HG02973 (cell line): Measurements from ENCODE around the gene SPOCK1.

Source experiments
- ATAC-seq: cut with Tn5 transposase; IDR thresholded peaks from one replicate; pipeline ENCODE4 v1.9.1; 2021; ENCODE audit warnings: moderate library complexity; ENCODE audit not compliant: unreplicated experiment

SPOCK1 gene

DNA sequence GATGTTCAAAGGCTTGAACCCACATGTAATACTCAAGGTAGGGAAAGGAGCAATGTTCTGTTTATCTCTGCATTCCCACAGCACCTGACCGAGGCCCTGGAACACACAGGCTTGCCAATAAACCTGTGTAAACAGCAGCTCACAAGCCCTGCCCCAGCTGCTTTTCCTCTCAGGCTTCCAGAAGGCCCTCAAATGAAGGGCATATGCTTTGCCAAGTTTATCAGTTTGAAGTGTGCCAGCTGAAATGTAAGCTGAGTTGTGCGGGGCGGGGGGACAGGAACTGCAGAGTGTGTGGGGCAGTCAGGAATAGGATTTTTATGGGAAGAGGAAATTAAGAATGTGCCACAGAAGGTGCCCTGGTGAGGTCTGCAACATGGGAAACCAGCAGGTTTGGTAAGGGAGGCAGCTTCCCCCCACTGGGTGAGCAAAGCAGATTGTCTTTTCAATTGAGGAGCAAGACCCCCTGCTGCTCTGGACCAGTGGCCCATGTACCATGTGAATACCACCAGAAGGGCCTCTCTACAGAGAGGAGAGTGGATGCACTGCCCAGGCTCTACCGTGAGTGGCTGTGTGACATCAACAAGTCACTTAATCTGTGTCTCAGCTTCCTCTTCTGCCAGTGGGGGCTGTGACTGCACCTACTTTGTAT lies 194.8 kb downstream of the SPOCK1 start:
- ATAC-seq = no peak

DNA sequence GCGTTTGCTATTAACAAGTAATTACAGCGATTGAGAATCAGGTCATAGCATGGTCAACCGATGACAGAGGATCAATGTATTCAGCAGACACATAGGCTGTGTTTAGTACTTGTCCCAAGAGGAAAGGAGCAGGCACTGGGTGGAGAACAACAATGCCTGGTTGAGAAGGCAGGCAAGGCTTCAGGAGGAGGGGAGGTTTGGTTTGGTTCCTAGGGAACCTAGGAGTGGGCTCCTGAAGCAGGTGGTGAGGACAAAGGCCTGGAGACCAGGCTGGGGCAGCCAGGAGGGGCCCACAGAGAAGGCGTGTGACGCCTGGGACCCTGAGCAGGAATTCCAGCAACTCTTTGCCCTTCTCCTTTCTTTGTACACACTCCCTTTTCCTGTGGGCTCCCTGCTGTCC lies 195.6 kb downstream of the SPOCK1 start:
- no peak for ATAC-seq

DNA sequence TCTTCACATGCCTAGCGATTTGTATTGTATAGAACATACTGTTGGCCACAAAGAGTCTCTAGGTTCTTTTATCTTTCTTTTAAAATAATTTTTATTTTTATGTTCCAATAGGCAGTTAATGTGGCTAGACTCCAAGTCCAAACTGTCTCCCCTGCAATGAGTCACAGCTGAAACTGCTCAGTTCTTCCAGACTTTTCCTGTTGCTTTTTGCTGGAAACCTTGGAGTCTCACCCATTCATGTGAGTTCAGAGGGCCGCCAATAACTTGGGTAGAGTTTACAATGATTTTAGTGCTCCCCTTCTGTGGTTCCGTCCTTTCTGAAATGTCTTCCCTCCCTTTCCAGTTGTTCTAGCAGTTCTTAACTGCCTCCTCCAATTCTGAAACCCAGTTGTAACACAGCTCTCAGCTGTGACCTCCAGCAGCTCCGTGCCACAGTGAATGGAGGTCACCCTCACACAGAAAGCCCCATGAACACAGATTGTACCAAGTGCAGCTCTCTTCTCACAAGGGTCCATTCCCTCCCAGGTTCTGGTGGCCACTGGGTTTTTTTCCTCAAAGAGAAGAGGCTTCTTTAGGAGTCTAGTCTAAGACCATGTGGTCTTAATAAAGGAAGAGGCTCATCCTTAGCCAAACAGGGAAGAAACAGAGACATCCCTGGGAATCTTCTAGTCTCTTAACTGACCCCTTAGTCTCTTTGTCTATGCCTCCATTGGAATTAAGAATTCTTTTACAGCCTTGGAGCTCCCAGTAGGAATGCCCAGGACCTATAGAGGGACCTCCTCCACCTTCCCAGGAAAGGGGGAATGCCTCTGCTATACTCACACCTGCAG lies 198.5 kb downstream of the SPOCK1 start:
- ATAC-seq = no peak

DNA sequence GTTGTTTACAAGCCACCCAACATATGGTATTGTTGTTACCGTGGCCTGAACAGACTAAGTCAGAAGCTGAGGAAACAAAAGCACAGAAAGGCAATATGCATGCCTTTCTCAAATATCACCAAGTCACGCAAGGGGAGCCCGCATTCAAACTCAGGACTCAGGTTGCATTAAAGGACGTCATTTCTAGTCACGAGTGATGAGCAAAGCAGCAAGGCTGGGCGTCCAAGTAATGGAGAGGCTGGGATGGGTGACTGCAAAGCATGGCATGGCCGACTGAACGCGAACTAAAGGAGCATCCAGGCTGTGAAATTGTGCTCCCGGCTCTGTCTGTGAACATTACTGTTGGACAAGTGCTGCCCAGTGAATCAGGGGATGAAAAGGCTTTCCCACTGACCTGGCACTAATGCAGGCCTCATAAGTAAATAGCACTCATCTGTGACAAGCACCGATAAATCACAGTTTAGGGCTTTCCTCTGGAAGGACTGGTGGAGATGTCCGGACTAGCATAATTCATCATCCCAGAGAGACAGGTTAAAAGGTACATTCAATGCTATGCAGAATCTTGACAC lies 202.8 kb downstream of the SPOCK1 start:
- no peak for ATAC-seq

DNA sequence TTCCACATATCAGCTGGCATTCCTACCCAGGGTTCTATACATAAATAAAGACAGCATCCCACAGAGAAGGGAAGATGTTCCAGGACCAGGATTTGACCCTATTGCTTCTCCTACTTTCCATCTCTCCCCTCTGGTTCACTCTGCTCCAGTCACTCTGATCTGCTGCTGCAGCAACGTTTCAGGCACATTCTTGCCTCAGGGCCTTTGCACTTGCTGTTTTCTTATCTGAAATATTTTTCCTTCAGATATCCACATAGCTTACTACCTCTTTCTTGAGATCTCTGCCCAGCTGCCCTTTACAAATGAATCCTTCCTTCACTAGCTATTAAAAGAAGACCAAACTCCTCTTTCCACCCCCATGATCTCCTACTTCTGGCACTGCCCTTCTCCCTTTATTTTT lies 204.5 kb downstream of the SPOCK1 start:
- no peak for ATAC-seq

DNA sequence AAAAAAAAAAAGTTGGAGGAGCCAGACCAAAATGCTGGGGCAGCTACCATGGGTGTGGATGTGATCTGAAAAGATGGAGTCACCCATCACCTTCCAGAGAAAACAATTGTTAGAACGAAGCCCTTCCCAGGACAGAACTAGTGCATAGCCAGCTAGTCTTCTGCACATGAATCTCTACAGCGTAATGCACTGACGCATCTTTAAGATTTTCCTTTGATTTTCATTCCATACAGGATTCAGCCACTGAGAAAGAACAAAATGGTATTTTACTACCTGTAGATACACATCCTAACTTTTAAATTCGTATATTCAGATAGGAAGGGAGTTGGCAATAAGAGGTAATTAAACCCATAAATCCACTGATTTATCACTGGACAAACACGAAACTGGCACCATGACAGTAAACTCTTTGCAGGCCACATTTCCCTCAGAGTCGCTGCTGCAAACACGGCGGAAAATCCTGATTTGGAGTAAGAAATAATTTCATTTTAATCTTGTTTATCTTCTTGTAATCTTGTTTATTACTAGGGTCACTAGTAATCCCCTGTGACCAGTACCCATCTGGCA lies 206.6 kb downstream of the SPOCK1 start:
- ATAC-seq = no peak

DNA sequence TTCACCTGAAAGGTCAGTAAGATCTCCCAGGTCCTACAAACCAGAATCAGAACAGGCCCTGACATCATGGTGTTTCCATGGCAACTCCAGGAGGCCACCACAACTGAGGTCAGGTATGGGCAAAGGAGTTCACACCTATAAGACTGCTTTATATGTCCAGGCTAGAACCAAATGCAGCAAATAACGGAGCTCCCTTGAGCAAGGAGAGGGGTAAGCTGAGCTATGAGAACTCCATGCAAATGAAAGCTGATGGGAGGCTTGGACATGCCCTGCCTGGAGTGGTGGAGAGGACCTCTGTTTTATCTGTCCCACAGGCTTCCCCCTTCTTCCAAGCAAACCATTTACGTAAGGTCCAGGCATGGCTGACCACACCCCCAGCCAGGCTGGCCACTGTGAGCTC lies 207.7 kb downstream of the SPOCK1 start:
- ATAC-seq = no peak

DNA sequence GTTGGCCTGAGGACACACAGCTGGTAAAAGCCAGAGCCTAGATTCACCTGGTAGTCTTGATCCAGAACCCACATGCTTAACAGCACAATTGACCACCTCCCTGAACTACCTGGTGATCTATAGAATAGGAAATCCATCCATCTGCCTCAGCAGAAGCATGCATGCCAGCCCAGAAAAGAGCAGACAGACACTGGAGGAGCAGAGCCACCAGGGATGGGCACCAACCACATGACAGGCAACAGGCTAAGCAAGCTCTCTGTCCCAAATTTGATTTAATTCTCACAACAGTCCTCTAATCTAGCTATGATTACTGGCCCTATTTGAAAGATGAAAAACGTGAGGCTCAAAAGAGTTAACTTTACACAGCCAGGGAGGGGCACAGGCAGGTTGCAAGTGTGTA lies 208.1 kb downstream of the SPOCK1 start:
- ATAC-seq = no peak

DNA sequence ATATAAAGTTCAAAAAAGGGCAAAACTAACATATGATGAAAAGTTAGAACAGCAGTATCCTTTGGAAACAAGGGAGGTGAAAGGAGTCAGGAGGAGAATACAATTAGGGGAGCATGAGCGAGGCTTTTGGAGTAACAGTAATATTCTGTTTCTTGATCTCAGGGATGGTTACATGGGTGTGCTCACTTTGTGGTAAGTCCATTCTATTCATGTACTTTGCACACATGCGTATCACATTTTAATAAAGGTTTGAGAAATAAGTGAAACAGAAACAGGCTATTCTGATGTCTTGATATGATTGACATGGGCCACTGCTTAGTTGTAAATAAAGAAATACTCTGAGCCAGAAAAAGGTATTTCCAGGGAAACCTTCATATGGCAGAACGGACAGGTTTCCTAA lies 208.8 kb downstream of the SPOCK1 start:
- ATAC-seq = no peak

DNA sequence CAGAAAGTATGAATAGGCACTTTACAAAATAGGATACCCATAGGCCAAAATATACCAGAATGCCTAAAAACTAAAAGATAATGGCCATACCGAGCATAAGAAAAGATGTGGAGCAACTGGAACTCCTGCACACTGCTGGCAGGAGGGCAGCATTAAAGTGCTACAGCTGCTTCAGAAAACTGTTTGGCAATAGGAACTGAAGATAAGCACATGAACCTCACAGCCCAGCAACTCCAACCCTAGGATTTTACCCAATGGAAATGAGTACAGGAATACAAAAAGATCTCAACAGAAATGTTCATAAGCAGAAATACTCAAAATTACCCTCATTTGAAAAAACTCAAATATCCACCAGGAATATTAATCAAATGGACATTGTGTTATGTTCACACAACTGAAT lies 209.3 kb downstream of the SPOCK1 start:
- ATAC-seq = no peak

DNA sequence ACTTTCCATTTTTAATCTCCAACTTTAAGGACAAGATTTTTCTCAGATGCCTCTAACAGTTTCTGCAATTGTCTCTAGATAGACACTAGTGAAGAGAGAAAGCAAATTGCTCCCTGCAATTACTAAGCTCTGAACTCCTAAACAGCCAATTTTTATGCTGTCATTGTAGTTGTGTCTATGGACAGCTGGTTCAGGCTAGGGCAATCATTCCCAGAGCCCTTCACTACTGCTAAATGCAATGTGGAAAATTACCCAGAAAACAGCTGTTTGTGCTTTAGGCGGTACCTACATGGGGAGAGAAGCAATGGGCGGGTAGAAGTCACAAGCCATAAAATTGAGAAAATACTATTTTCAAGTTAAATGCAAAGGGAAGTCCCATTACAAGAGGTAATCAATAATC lies 211.6 kb downstream of the SPOCK1 start:
- ATAC-seq = no peak

DNA sequence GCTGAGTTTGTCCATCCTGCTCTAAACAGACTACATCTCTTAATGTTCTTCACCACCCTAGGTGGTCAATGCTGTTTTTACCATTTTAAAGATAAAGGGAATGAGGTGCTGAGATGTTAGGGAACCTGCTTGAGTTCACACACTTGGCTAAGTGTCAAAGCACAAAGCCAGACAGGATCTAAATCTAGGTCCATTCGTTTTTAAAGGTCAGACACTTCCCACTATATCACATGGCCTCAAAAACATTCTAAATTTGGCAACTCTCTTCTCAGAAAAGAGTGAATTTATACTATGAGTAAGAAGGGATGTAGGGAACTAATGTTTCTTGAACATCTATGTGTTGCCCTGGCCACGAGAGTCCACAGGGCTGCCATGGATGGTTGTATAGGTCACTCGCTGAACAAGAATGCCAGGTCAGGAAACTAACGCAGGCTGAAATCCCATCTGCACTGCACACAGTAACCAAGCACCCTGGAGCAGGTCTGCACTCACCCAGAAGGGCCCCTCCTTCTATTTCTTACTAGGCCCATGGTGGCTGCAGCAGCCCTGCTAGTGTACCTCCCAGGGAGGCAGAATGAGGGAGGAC lies 213.0 kb downstream of the SPOCK1 start:
- ATAC-seq = no peak

DNA sequence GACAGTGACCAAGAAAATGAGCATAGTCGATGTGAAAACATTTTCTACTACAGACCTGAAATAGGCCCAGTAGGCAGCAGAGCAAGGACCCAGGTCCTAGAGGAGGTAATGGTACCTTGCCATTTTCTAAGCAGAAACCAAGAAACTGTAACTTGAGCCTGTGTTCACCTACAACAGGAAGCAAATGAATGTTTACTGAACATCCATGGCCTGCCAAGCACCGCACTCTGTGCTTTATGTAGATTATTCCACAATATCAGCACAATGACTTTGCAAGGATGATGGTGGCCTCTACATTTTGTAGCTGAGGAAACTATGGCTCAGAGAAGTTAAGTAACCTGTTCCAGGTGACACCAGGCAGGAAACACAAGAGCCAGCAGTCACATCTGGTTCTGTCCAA lies 215.3 kb downstream of the SPOCK1 start:
- no peak for ATAC-seq

DNA sequence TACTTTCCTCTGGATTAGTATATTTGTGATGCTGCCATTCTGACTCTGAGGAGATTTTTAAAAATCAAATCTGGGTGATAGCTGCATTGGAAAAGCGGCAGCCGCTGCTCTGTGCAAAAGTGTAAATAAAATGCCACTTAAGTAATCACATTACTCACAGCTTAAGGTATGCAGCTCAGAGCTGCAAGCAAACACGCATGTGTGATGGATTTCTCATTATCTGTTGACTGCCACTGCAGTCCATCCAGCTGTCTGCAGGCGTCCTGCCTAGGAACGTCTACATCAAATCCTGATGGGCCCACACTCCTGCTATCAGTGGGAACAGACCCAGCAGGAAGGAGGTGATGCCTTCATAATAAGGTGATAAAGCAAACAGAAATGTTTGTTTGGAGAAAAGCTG lies 216.9 kb downstream of the SPOCK1 start:
- ATAC-seq = no peak

DNA sequence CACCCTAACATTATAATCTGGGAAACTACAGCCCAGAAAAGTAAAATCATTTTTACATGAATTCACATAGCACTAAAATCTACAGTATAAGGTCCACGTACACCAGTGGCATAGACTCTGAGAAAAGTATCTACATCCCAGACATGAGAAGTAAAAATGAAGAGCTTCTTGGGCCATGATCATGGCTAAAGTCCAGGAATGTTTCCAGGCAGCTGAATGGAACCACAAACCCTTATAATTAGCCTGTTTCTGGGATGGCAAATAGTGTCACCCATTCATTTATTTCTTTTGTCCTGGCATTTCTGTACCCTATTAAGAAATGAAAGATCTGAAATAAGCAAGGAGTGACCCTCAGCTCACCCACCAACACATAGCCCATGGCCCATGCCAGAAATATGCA lies 217.9 kb downstream of the SPOCK1 start:
- no peak for ATAC-seq

DNA sequence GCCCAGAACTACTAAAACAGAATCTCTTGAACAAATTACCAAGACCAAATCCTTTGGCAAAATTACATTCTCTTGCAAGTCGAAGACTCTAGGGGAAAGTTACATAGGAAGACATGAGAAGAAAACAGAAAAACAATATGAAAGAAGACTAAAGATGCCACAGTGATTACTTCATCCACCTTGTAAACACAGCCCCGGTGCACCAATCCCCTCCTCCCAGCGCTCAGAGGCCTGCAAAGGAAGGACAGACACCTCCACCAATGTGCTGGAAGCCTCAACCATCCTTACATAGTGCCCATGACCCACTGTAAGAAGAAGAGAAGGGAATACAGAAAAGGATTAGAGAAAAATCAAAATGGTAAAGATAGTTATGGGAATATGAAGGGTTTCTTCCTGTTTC lies 218.5 kb downstream of the SPOCK1 start:
- ATAC-seq = no peak

DNA sequence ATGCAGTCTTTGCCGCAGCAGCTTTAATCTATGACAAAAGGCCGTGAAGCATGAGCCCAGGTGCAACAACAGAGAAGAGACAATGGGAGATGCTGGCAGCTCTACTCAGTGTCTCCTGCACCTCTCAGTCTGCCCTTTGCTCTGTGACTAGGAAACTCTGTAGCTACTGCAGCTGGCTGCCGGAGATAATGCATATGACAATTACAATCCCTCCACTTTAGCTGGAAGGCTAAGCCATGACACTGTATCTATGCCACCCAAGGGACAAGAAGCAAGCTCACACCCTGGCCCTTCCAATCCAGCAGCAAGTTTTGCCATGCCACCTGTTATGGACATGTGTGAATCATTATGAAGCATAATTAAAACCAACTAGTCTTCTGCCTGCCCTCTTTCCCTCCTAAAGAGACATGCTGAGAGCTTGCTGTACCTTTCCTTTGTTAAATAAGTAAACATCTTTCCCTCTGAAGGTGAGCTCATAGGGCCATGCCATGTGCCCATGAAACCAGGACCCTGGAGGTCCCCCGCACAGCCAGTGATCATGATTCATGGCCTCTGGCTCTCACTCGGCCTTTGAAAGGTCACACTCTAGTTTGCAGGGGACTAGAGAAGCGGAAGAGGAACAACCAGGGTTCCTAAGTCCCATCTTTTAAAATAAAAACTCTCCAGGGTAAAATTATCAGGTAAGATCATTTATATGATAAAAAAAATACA lies 219.4 kb downstream of the SPOCK1 start:
- ATAC-seq = no peak

DNA sequence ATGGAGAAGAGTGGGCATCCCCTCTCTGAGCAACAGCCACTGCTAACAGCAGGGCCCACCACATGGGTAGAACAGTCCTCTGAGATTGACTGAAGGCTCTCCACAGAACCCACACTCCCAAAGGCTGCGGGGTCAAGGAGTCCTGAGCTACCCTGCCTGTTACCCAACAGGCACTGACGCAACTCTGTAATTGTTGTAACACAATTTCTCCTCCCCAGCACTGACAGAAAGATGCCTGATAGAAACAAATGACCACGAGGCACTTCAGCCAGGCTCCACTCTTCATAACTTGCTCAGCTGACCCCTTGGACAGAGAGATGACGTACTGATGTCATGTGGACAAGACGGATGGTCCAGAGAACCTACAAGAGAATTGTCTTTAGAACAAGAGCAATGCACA lies 220.7 kb downstream of the SPOCK1 start:
- no peak for ATAC-seq

DNA sequence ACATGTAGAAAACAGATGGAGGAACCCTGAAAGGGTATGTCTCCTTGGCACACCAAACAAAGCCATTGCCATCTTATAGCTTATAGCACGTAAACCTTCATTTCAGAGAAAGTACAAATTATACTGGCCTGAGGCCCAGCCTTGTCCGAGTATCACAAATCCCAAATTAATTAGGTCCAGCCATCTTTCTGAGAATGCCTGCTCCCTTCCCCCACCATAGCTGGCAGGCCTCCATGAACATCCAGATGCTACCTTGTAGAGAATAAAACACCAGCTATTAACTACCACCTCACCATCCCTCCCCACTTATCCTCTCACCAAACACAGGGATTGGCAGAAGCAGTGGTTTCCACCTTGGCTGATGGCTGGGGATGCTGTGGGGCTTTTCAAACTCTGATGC lies 224.0 kb downstream of the SPOCK1 start:
- no peak for ATAC-seq

DNA sequence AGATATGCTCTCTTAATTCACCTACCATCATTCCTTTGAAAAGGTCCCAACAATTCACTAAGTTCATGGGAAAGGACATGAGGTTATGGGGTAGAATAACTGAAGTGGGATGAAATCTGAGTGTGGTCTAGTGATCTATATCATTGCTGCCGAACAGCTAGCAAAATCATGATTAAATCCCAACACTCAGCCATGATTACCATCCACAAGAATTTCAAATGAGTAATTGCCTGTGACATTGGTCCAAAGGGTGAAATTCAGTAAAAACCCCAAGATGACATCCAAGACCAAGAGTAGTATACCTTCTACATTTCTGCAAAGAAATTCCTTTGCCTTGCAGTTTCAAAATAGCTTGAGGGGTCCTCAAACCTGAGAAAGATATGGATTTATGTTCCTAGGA lies 225.6 kb downstream of the SPOCK1 start:
- ATAC-seq = no peak

DNA sequence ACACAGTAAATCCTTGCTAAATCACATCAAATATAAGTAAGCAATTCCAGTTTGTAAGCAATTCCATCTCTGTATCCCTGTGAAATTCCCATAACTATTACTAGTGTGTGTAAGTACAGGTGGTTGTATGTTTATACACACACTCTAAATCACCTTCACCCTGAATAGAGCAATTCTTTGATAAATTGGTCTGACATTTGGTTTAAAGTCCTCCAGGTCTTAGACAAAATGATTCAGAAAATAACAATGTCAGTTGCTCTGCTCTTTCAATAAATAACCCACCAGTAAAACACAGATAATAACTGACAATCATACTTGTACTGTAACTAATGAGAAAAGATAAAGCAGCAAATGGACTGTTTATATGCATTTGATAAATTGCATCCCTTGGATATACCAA lies 226.3 kb downstream of the SPOCK1 start:
- ATAC-seq = no peak
